ES-I3 (cell line): ENCODE data around the gene IL32.

Source experiments
- H3K36me3 ChIP-seq: 2 replicates; pipeline ENCODE4 v1.6.1; 2013; ENCODE audit warnings: mild to moderate bottlenecking, low read length, control low read depth, moderate library complexity; ENCODE audit not compliant: insufficient read depth
- H3K4me1 ChIP-seq: 2 replicates; pipeline ENCODE4 v1.6.1; 2013; ENCODE audit warnings: mild to moderate bottlenecking, control low read depth, low read length; ENCODE audit not compliant: insufficient read depth
- H3K9ac ChIP-seq: 2 replicates; pipeline ENCODE4 v1.6.1; 2013; ENCODE audit warnings: low read depth, mild to moderate bottlenecking, low read length, moderate library complexity
- H3K9me3 ChIP-seq: 2 replicates; pipeline ENCODE4 v1.6.1; 2013; ENCODE audit warnings: mild to moderate bottlenecking, low read length, moderate library complexity; ENCODE audit not compliant: control insufficient read depth, insufficient read depth

The IL32 gene

GRCh38 chr16:3023669-3024478 lies 41.6 kb upstream of the IL32 start, which contains the start of the genes HCFC1R1 and THOC6:
HCFC1R1 (minus strand) TSS chr16:3023942; CDS start chr16:3023941, 1 bp downstream.
THOC6 (plus strand) TSS chr16:3024035; CDS start chr16:3024327, 292 bp downstream.
- peaks cover 4% of the 10 kb centered on the region; the same call in 1 of the 2 replicates for H3K4me1 ChIP-seq
- peak within 1 kb of the TSS; percentile 84 for H3K9ac ChIP-seq
- H3K36me3 ChIP-seq: 0 out of 2 replicates have a peak, but pooled peaks cover 5% of the 10 kb centered on the region
- H3K9me3 ChIP-seq: no peaks in the 10 kb centered on the region

GRCh38 chr16:3025032-3026002 lies 40.1 kb upstream of the IL32 start:
- H3K4me1 ChIP-seq: peaks cover 4% of the 10 kb centered on the region; the same call in 1 of the 2 replicates

GRCh38 chr16:3026003-3026378 lies 39.4 kb upstream of the IL32 start:
- H3K36me3 ChIP-seq: 0 out of 2 replicates have a peak, but pooled peaks cover 5% of the 10 kb centered on the region
- no peak overlapping the region for H3K9ac ChIP-seq
- H3K4me1 ChIP-seq: peaks cover 4% of the 10 kb centered on the region; the same call in 1 of the 2 replicates
- H3K9me3 ChIP-seq: no peaks in the 10 kb centered on the region

More at GRCh38 chr16:3025032-3026002, 40.1 kb upstream of the IL32 start:
- 0 out of 2 replicates have a peak, but pooled peaks cover 5% of the 10 kb centered on the region for H3K36me3 ChIP-seq
- no peak overlapping the region for H3K9ac ChIP-seq
- H3K9me3 ChIP-seq: no peaks in the 10 kb centered on the region

GRCh38 chr16:3026609-3027488 lies 38.6 kb upstream of the IL32 start:
- H3K4me1 ChIP-seq: peaks cover 8% of the 10 kb centered on the region; the same call in 1 of the 2 replicates
- 0 out of 2 replicates have a peak, but pooled peaks cover 3% of the 10 kb centered on the region for H3K36me3 ChIP-seq
- no peaks in the 10 kb centered on the region for H3K9me3 ChIP-seq
- no peak overlapping the region for H3K9ac ChIP-seq

GRCh38 chr16:3027489-3027795 lies 38.0 kb upstream of the IL32 start:
- Histone ChIP-seq H3K9ac (no peak overlapping the region), H3K9me3 (no peaks in the 10 kb centered on the region), H3K4me1 (peaks cover 8% of the 10 kb centered on the region; the same call in 1 of the 2 replicates), H3K36me3 (no peaks in the 10 kb centered on the region)

GRCh38 chr16:3027983-3028715 lies 37.3 kb upstream of the IL32 start:
- H3K9me3 ChIP-seq: no peaks in the 10 kb centered on the region
- H3K9ac ChIP-seq: peak overlapping the region; percentile 36; the same call in 1 of the 2 replicates
- peaks cover 4% of the 10 kb centered on the region; the same call in 1 of the 2 replicates for H3K4me1 ChIP-seq
- H3K36me3 ChIP-seq: no peaks in the 10 kb centered on the region

- H3K4me1 ChIP-seq: peaks cover 4% of the 10 kb centered on the region; the same call in 1 of the 2 replicates
- peak overlapping the region; percentile 36; the same call in 1 of the 2 replicates for H3K9ac ChIP-seq
- H3K36me3 ChIP-seq: no peaks in the 10 kb centered on the region
- H3K9me3 ChIP-seq: no peaks in the 10 kb centered on the region
Measured at GRCh38 chr16:3028716-3029319, 36.6 kb upstream of the IL32 start.

GRCh38 chr16:3029491-3030221 lies 35.8 kb upstream of the IL32 start:
- H3K9ac ChIP-seq: no peak overlapping the region
- no peaks in the 10 kb centered on the region for H3K9me3 ChIP-seq
- H3K36me3 ChIP-seq: no peaks in the 10 kb centered on the region
- H3K4me1 ChIP-seq: peaks cover 4% of the 10 kb centered on the region; the same call in 1 of the 2 replicates

GRCh38 chr16:3030222-3031212 lies 34.9 kb upstream of the IL32 start:
- no peak overlapping the region for H3K9ac ChIP-seq
- no peaks in the 10 kb centered on the region for H3K9me3 ChIP-seq
- H3K36me3 ChIP-seq: no peaks in the 10 kb centered on the region
- H3K4me1 ChIP-seq: peaks cover 4% of the 10 kb centered on the region; the same call in 1 of the 2 replicates

- Histone ChIP-seq H3K4me1 (peaks cover 4% of the 10 kb centered on the region; the same call in 1 of the 2 replicates), H3K9ac (no peak overlapping the region), H3K36me3 (no peaks in the 10 kb centered on the region), H3K9me3 (no peaks in the 10 kb centered on the region)
Measured at GRCh38 chr16:3032624-3033023, 32.8 kb upstream of the IL32 start.

- Histone ChIP-seq H3K9ac (peak overlapping the region; percentile 35), H3K4me1 (peaks cover 4% of the 10 kb centered on the region; the same call in 1 of the 2 replicates), H3K9me3 (no peaks in the 10 kb centered on the region), H3K36me3 (no peaks in the 10 kb centered on the region)
Measured at GRCh38 chr16:3035289-3035971, 30.0 kb upstream of the IL32 start.
